GM08714 (cell line): ENCODE measurements around the gene AGBL4.

Experiments
- H3K4me3 ChIP-seq: fragments of 200-500 bp; sonication (Bioruptor generic); 2 replicates; pipeline ENCODE4 v1.5.1; 2014; ENCODE audit warnings: mild to moderate bottlenecking, low read length, inconsistent platforms
- ZNF274 ChIP-seq: IDR thresholded peaks from 2 replicates; pipeline ENCODE4 v1.6.1; 2012; ENCODE audit warnings: mild to moderate bottlenecking, low read depth, low read length

Gene AGBL4

GRCh38 chr1:49185450-49185980 is 838.2 kb downstream of the AGBL4 start:
- TF ChIP-seq ZNF274 = no peak
- no peak overlapping the region for H3K4me3 ChIP-seq

- no peak for TF ChIP-seq ZNF274
- H3K4me3 ChIP-seq = no peak overlapping the region
Observed at GRCh38 chr1:49183489-49183888, 840.3 kb downstream of the AGBL4 start.

- H3K4me3 ChIP-seq = no peak overlapping the region
- no peak for TF ChIP-seq ZNF274
Observed at GRCh38 chr1:49181033-49181432, 842.7 kb downstream of the AGBL4 start.

GRCh38 chr1:49171941-49172593 is 851.7 kb downstream of the AGBL4 start:
- no peak for TF ChIP-seq ZNF274
- no peak overlapping the region for H3K4me3 ChIP-seq

GRCh38 chr1:49166031-49166430 is 857.7 kb downstream of the AGBL4 start:
- no peak for TF ChIP-seq ZNF274
- no peak overlapping the region for H3K4me3 ChIP-seq

GRCh38 chr1:49163031-49163430 is 860.7 kb downstream of the AGBL4 start:
- H3K4me3 ChIP-seq = no peak overlapping the region
- TF ChIP-seq ZNF274 = no peak

- TF ChIP-seq ZNF274 = no peak
Observed at GRCh38 chr1:49160677-49161076, 863.1 kb downstream of the AGBL4 start.

GRCh38 chr1:49136738-49137251 is 887.0 kb downstream of the AGBL4 start:
- TF ChIP-seq ZNF274 = no peak
- no peak overlapping the region for H3K4me3 ChIP-seq

More at GRCh38 chr1:49160677-49161076, 863.1 kb downstream of the AGBL4 start:
- no peak overlapping the region for H3K4me3 ChIP-seq

- no peak overlapping the region for H3K4me3 ChIP-seq
- no peak for TF ChIP-seq ZNF274
Observed at GRCh38 chr1:49125746-49126145, 898.0 kb downstream of the AGBL4 start.

GRCh38 chr1:49111931-49112330 is 911.8 kb downstream of the AGBL4 start:
- TF ChIP-seq ZNF274 = no peak
- H3K4me3 ChIP-seq = no peak overlapping the region

- no peak overlapping the region for H3K4me3 ChIP-seq
- no peak for TF ChIP-seq ZNF274
Observed at GRCh38 chr1:49106445-49106844, 917.3 kb downstream of the AGBL4 start.

GRCh38 chr1:49104575-49104974 is 919.2 kb downstream of the AGBL4 start:
- TF ChIP-seq ZNF274 = no peak

GRCh38 chr1:49102752-49103151 is 921.0 kb downstream of the AGBL4 start:
- no peak overlapping the region for H3K4me3 ChIP-seq
- no peak for TF ChIP-seq ZNF274

More at GRCh38 chr1:49104575-49104974, 919.2 kb downstream of the AGBL4 start:
- no peak overlapping the region for H3K4me3 ChIP-seq

- TF ChIP-seq ZNF274 = no peak
Observed at GRCh38 chr1:49098866-49099265, 924.9 kb downstream of the AGBL4 start.

GRCh38 chr1:49086327-49086726 is 937.4 kb downstream of the AGBL4 start:
- H3K4me3 ChIP-seq = no peak overlapping the region
- no peak for TF ChIP-seq ZNF274

More at GRCh38 chr1:49098866-49099265, 924.9 kb downstream of the AGBL4 start:
- no peak overlapping the region for H3K4me3 ChIP-seq
